GM12878 (cell line): ENCODE measurements around the gene FCN2.

Experiments used
- CHD4 ChIP-seq: fragments of 200-600 bp; sonication (generic); IDR thresholded peaks from 2 replicates; pipeline ENCODE4 v1.6.1; 2016; ENCODE audit warnings: mild to moderate bottlenecking
- EZH2 ChIP-seq: IDR thresholded peaks from 2 replicates; pipeline ENCODE4 v1.6.1; 2012; ENCODE audit warnings: low read depth, mild to moderate bottlenecking, control low read depth, inconsistent platforms, low read length, borderline replicate concordance; ENCODE audit not compliant: control insufficient read depth
- POLR2AphosphoS5 ChIP-seq: IDR thresholded peaks from 2 replicates; pipeline ENCODE4 v1.6.1; 2011; ENCODE audit warnings: mild to moderate bottlenecking, low read length, inconsistent platforms
- RAD21 ChIP-seq: IDR thresholded peaks from 2 replicates; pipeline ENCODE4 v1.6.1; 2011; ENCODE audit warnings: mild to moderate bottlenecking, low read depth, low read length, moderate library complexity; ENCODE audit not compliant: insufficient read depth
- RAD51 ChIP-seq: fragments of 450-650 bp; IDR thresholded peaks from 2 replicates; pipeline ENCODE4 v1.6.1; 2016; ENCODE audit warnings: moderate library complexity, mild to moderate bottlenecking, inconsistent platforms
- SIX5 ChIP-seq: IDR thresholded peaks from 2 replicates; pipeline ENCODE4 v1.6.1; 2011; ENCODE audit warnings: mild to moderate bottlenecking, low read depth, low read length, moderate library complexity; ENCODE audit not compliant: severe bottlenecking
- SREBF2 ChIP-seq: IDR thresholded peaks from 2 replicates; pipeline ENCODE4 v1.6.1; 2012; ENCODE audit warnings: mild to moderate bottlenecking, low read length
- STAT3 ChIP-seq: IDR thresholded peaks from 2 replicates; pipeline ENCODE4 v1.6.1; 2011; ENCODE audit warnings: low read depth, low read length, improper control_type of control experiment
- TF ChIP-seq, protein P1 (sequence below), 3 experiments: IDR thresholded peaks in 2 of 3; conservative IDR thresholded peaks in 1 of 3; 2 replicates each; pipeline ENCODE4 v1.5.1; 2011; ENCODE audit warnings: low read depth in 3 of 3, low read length in 3 of 3, mild to moderate bottlenecking in 3 of 3, control low read depth in 2 of 3, moderate library complexity in 2 of 3, inconsistent platforms in 1 of 3, mixed read lengths in 1 of 3; ENCODE audit not compliant: control insufficient read depth in 2 of 3, insufficient read depth in 1 of 3; ENCODE audit errors: extremely low read depth in 1 of 3

DNA sequence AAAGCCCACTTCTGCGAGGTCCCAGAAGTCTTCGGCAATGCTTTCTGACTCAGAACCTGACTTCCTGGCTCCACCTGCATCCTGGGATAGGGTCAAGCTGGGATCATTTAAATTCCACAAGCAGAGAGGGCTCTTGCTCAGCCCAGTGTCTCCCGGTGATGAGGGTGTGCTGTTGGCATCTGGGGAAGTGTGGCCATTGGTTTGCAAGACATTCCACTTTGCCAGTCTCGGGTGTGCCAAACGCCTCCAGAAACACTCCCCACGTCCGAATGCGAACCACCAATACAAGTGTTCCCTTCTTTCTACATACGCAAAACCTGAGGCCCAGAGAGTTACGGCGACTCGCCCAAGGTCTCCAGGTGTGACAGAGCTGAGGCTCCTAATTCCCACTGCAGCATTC lies 43.1 kb upstream of the FCN2 start:
- TF ChIP-seq POLR2AphosphoS5 = no peak
- no peak for TF ChIP-seq RAD51
- TF ChIP-seq CHD4 = no peak
- TF ChIP-seq STAT3 = no peak
- TF ChIP-seq SIX5 = no peak
- TF ChIP-seq, protein P1, sequence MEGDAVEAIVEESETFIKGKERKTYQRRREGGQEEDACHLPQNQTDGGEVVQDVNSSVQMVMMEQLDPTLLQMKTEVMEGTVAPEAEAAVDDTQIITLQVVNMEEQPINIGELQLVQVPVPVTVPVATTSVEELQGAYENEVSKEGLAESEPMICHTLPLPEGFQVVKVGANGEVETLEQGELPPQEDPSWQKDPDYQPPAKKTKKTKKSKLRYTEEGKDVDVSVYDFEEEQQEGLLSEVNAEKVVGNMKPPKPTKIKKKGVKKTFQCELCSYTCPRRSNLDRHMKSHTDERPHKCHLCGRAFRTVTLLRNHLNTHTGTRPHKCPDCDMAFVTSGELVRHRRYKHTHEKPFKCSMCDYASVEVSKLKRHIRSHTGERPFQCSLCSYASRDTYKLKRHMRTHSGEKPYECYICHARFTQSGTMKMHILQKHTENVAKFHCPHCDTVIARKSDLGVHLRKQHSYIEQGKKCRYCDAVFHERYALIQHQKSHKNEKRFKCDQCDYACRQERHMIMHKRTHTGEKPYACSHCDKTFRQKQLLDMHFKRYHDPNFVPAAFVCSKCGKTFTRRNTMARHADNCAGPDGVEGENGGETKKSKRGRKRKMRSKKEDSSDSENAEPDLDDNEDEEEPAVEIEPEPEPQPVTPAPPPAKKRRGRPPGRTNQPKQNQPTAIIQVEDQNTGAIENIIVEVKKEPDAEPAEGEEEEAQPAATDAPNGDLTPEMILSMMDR (IDR thresholded peaks at IDR 0.05 in 2 of 3, conservative IDR thresholded peaks at IDR 0.05 in 1 of 3; ENCODE audit: control insufficient read depth in 2 of 3, extremely low read depth in 1 of 3, insufficient read depth in 1 of 3, low read depth in 3 of 3, low read length in 3 of 3) = no peak
- no peak for TF ChIP-seq RAD21
- TF ChIP-seq EZH2 = no peak
- no peak for TF ChIP-seq SREBF2
